IPS-15b (cell line): Measurements from ENCODE around the gene TMEM45A.
"Not testable (repeated sequence)": the region's sequence is repeated elsewhere in the genome, so short reads cannot be mapped to it uniquely, and the experiment has no call there.

Source experiments
- H3K27me3 ChIP-seq: one replicate; pipeline ENCODE4 v1.6.1; 2013; ENCODE audit warnings: low read length; ENCODE audit not compliant: control insufficient read depth, insufficient read depth
- H3K36me3 ChIP-seq: one replicate; pipeline ENCODE4 v1.6.1; 2013; ENCODE audit warnings: low read length; ENCODE audit not compliant: control insufficient read depth, insufficient read depth
- H3K4me1 ChIP-seq: one replicate; pipeline ENCODE4 v1.6.1; 2013; ENCODE audit warnings: mild to moderate bottlenecking, low read length; ENCODE audit not compliant: control insufficient read depth, insufficient read depth
- H3K4me3 ChIP-seq: one replicate; pipeline ENCODE4 v1.5.1; 2013; ENCODE audit warnings: low read depth, low read length
- H3K9ac ChIP-seq: one replicate; pipeline ENCODE4 v1.6.1; 2013; ENCODE audit warnings: low read depth, mild to moderate bottlenecking, low read length
- H3K9me3 ChIP-seq: one replicate; pipeline ENCODE4 v1.6.1; 2013; ENCODE audit warnings: mild to moderate bottlenecking, low read length; ENCODE audit not compliant: control insufficient read depth, insufficient read depth

Gene TMEM45A

DNA sequence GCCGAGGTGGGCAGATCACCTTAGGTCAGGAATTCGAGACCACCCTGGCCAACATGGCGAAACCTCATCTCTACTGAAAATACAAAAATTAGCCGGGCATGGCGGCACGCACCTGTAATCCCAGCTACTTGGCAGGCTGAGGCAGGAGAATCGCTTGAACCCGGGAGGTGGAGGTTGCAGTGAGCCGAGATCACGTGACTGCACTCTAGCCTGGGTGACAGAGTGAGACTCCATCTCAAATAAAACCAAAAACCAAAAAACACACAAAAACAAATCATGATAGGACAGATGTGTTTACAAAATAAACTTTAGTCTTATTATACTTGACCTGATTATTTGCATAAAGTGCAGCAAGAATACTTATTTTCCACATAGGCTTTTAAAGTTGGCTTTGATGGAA lies 89.7 kb downstream of the TMEM45A start:
- H3K9me3 ChIP-seq, H3K4me3 ChIP-seq, H3K9ac ChIP-seq, H3K4me1 ChIP-seq, H3K36me3 ChIP-seq, H3K27me3 ChIP-seq: not testable (repeated sequence)

- H3K36me3 ChIP-seq = no peaks in the 10 kb centered on the region
- H3K27me3 ChIP-seq = no peaks in the 10 kb centered on the region
- no peak overlapping the region for H3K4me3 ChIP-seq
- H3K9ac ChIP-seq = no peak overlapping the region
- H3K4me1 ChIP-seq = no peaks in the 10 kb centered on the region
- no peaks in the 10 kb centered on the region for H3K9me3 ChIP-seq
Measured at GRCh38 chr3:100584101-100584660, 91.8 kb downstream of the TMEM45A start.

GRCh38 chr3:100586832-100587231 lies 94.4 kb downstream of the TMEM45A start:
- H3K9ac ChIP-seq = no peak overlapping the region

DNA sequence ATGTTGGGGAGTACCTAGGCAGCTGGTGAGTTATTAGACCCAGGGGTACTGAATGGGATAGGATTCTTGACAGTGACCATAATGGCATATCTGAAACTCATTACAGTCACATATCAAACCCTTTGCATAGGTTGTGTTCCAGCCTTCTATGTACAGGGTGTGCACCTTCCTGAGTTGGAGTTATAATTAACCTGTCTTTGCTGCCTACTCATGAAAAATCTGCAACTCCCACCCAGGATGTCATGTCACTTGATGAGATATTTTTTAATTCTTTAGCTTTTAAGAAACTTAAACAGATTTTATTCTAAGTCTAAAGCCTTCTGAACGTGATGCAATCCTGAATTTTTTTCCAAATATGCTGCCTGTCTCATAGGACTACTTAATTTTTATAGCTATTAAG lies 95.8 kb downstream of the TMEM45A start:
- Histone ChIP-seq H3K9me3 (no peaks in the 10 kb centered on the region), H3K4me1 (no peaks in the 10 kb centered on the region), H3K36me3 (no peaks in the 10 kb centered on the region)

More at GRCh38 chr3:100586832-100587231, 94.4 kb downstream of the TMEM45A start:
- Histone ChIP-seq H3K36me3 (no peaks in the 10 kb centered on the region), H3K4me1 (no peaks in the 10 kb centered on the region), H3K4me3 (no peak overlapping the region), H3K9me3 (no peaks in the 10 kb centered on the region), H3K27me3 (no peaks in the 10 kb centered on the region)

DNA sequence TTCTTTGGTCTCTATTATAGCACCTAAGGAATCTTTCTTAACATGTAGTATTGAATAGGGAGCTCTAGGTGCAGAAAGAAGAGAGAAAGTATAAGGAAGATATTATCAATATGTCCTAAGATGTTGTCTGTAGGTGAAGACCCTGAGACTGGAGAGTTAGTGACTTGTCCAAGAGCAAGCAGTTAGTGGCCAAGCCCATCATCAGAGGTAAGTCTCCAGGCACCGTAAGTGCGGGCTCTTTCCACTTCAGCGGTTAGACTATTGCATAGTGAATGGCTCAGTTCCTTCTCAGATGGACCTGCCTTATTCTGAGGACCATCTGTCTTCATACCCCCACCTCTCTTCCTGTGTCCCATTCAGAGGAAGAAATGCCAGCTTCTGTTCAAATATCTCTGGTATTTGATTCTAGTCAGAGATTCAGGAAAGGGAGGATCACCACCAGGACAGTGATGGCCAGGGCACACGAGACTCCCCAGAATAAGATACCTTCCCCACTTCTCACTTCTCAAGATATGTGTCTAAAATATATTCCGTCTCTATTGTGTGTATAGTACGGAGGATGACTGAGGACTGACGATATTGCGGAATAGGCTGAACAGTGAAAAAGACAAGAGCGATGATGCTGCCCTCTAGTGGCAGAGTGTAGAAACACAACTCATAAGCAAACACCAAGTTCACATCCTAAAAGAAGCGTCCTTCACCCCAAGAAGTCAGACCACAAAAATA lies 97.9 kb downstream of the TMEM45A start:
- H3K4me3 ChIP-seq = no peak overlapping the region
- H3K4me1 ChIP-seq = no peaks in the 10 kb centered on the region
- H3K27me3 ChIP-seq = no peaks in the 10 kb centered on the region
- H3K9ac ChIP-seq = no peak overlapping the region
- no peaks in the 10 kb centered on the region for H3K9me3 ChIP-seq
- no peaks in the 10 kb centered on the region for H3K36me3 ChIP-seq

More for the DNA sequence above, 95.8 kb downstream of the TMEM45A start:
- no peaks in the 10 kb centered on the region for H3K27me3 ChIP-seq
- no peak overlapping the region for H3K9ac ChIP-seq
- H3K4me3 ChIP-seq = no peak overlapping the region

DNA sequence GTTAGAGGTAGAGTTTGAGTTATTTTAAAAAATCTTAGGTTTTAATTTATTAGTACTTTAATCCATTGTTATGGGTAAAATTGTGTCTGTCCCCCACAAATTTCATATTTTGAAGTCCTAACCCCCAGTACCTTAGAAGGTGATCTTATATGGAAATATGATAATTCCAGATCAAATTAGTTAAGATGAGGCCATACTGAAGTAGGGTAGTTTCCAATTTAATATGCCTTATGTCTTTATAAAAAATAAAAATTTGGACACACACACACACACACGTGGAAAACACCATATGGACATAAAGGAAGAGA lies 98.4 kb downstream of the TMEM45A start:
- no peaks in the 10 kb centered on the region for H3K27me3 ChIP-seq
- no peaks in the 10 kb centered on the region for H3K9me3 ChIP-seq
- H3K4me1 ChIP-seq = no peaks in the 10 kb centered on the region
- H3K4me3 ChIP-seq = no peak overlapping the region
- H3K36me3 ChIP-seq = no peaks in the 10 kb centered on the region
- H3K9ac ChIP-seq = no peak overlapping the region

DNA sequence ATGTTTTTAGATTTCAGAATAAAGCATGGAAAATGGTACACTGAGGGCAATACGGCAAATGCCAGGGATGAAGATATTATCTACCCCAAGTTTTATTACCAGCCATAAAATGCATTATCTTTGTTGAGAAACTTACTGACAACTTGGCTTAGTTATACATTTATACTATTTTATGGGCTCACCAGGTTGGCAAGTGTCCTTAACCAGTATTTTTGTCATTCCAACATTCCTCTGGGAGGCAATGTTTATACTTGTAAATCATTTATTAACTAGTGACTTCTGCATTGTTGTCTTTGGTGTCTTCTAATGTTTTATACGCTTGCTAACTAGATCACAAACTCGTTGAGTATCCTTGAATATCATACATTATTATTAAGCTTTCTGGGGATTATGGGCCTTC lies 99.0 kb downstream of the TMEM45A start:
- Histone ChIP-seq H3K27me3 (no peaks in the 10 kb centered on the region), H3K4me3 (no peak overlapping the region), H3K4me1 (no peaks in the 10 kb centered on the region), H3K9ac (no peak overlapping the region), H3K36me3 (no peaks in the 10 kb centered on the region), H3K9me3 (no peaks in the 10 kb centered on the region)

DNA sequence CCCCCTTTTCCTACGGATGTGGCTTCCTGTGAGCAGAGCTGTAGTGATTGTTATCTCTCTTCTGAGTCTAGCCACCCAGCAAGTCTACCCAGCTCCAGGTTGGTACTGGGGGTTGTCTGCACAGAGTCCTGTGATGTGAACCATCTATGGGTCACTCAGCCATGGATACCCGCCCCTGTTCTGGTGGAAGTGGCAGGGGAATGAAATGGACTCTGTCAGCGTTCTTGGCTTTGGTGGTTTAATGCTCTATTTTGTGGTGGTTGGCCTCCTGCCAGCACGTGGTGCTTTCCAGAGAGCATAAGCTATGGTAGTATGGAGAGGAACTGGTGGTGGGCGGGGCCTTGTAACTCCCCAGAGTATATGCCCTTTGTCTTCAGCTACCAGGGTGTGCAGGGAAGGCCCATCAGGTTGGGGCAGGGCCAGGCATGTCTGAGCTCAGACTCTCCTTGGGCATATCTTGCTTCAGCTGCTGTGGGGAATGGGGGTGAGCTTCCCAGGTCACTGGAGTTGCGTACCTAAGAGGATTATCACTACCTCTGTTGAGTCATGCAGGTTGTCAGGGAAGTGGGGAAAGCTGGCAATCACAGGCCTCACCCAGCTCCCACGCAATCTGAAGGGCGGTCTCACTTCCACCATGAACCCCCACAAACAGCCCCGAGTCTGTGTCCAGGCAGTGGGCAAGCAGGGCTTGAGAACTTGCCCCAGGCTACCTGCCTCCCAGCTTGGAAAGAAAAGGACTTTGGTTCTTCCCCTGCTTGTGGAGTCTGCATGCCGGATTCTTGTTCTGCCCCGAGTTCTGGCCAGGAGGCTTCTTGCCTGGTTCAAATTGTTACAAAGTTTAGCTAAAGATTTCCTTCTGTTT lies 108.0 kb downstream of the TMEM45A start:
- Histone ChIP-seq H3K36me3 (no peaks in the 10 kb centered on the region), H3K27me3 (no peaks in the 10 kb centered on the region), H3K9ac (no peak overlapping the region), H3K4me3 (no peak overlapping the region), H3K9me3 (no peaks in the 10 kb centered on the region), H3K4me1 (peaks cover 3% of the 10 kb centered on the region)

DNA sequence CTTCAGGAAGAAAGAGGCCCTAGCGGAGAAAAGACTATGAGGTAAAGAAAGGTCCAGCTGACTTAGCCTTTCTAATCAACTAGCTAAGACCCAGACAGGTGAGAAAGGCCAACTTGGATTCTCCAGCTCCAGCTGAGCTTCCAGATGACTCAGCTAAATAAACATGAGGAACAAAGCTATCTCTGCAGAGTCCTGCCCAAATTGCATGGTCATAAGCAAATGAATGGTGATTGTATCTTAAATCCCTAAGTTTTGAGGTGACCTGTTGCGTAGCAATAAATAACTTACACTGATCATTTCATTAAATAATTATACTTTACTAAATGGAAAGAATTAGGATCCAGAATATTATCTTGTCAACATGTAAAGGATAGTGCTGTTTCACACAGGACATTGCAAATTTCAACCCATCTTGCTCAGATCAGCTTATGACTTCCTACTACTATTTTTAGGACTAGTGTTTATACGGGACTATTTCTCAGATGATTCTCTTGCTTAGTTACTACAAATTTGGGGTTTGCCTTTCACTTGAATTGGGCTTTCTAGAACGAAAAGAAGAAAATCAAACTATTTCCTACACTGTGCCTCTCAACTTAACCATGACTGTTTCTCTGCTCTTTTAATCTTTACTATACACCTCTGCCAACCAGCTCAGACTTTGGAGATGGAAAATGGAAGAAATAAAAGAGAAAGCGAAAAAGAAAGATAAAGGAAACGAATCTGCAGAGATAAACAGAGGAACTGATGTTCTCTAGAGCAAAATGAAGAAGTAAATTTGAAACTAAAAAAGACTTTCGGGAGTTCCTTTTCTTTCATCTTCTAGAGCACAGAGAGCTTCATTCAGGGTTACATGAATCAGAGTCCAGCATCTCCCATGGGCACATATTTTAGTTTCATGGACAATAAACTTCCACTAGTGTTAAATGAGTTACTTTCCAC lies 110.4 kb downstream of the TMEM45A start:
- Histone ChIP-seq H3K9ac (no peak overlapping the region), H3K27me3 (no peaks in the 10 kb centered on the region), H3K4me3 (no peak overlapping the region), H3K9me3 (no peaks in the 10 kb centered on the region), H3K4me1 (peaks cover 3% of the 10 kb centered on the region), H3K36me3 (no peaks in the 10 kb centered on the region)

GRCh38 chr3:100603469-100603868 lies 111.0 kb downstream of the TMEM45A start:
- H3K4me1 ChIP-seq = peaks cover 3% of the 10 kb centered on the region
- H3K27me3 ChIP-seq = no peaks in the 10 kb centered on the region
- no peaks in the 10 kb centered on the region for H3K36me3 ChIP-seq
- no peak overlapping the region for H3K9ac ChIP-seq
- H3K4me3 ChIP-seq = no peak overlapping the region
- no peaks in the 10 kb centered on the region for H3K9me3 ChIP-seq

- Histone ChIP-seq H3K36me3 (no peaks in the 10 kb centered on the region), H3K9ac (no peak overlapping the region), H3K4me1 (peaks cover 3% of the 10 kb centered on the region), H3K4me3 (no peak overlapping the region), H3K9me3 (no peaks in the 10 kb centered on the region), H3K27me3 (no peaks in the 10 kb centered on the region)
Measured at GRCh38 chr3:100605358-100605757, 112.9 kb downstream of the TMEM45A start.
